ENCODE measurements around the gene RPS6KA2. TPM values are rescaled to one million over a fixed set of nuclear protein-coding genes. Genes with fewer than 3 reads are reported as not detected.

The RPS6KA2 gene
- total RNA-seq, 4 donors from 2014 or later: 52.1 to 84.8 (median 58.7) TPM

DNA sequence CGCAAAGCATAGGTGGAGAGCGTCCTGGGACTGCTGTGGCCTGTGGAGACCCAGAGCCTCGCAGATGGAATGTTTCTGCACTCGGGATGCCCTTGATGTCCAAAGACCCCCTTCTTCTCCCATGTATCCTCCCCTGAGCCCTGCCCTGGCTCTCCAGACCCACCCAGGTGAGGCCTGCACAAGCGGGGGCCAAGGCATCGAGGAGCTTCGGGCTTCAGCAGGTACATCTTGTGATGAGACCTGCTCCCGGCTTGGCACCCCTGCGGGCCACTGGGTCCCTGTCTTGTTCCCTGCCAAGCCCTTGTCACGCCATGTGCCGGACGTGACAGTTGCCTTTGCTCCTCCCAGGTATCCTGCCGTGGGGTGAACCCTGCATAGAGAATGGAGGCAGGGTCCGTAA lies 125.8 kb downstream of the RPS6KA2 start:
- DNase-seq (ENCODE audit: low spot score) (no peak), ATAC-seq (ENCODE audit: low FRiP score) (no peak)
- TF ChIP-seq CTCF (IDR thresholded peaks at IDR 0.05): no peak

DNA sequence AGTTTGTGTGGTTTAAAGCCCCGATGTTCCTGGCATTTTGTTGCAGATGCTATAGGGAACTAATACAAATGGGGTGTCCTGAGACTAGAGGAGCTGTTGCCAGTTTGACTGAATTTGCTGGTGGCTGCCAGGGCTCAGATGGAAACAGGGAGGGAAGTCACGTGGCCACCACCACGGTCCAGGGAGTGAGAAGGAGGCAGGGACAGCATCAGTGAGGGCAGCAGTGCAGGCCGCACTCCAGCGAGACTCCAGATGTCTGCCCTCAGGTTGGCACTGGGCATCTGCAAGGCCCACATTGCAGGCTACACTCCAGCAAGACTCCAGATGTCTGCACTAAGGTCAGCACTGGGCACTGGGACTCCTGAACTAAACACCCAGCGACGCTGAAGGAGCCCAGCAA lies 126.8 kb downstream of the RPS6KA2 start:
- TF ChIP-seq CTCF (IDR thresholded peaks at IDR 0.05): no peak
- no peak for ATAC-seq (ENCODE audit: low FRiP score)
- no peak for DNase-seq (ENCODE audit: low spot score)

- no peak for DNase-seq (ENCODE audit: low spot score)
- no peak for ATAC-seq (ENCODE audit: low FRiP score)
- no peak for TF ChIP-seq CTCF (IDR thresholded peaks at IDR 0.05)
Measured at GRCh38 chr6:166499350-166500163, 127.5 kb downstream of the RPS6KA2 start.

DNA sequence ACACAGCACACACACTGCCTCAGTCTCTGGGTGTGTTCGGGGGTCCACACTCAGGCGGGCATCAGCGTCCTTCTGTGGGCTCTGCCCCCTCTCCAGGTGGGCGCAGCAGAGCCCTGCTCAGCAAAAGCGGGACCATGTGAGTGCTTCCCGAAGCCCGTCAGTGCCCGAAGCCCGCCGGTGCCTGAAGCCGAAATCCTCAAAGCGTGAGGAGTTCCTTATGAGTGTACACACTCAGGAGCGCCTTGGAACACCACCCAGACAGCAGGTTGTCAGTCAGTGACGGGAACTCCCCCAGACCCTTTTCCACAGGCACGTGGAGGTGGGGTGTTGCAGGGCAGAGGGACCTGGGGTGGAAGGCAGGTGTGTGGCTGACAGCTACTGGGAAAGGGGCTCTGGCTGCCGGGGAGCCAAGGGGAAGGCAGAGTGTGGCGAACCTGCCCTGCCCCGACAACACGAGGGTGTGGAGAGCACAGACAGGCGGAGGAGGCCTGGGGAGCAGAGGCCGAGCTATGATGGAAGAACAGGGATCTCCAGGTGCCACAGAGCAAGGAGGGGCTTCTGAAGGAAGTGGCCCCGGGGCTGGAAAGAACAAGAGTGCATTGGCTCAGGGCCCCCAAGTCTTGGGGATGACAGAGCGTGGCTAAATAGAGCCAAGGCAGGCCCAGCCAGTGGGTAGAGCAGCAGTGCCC lies 128.2 kb downstream of the RPS6KA2 start:
- no peak for TF ChIP-seq CTCF (IDR thresholded peaks at IDR 0.05)
- ATAC-seq (ENCODE audit: low FRiP score) (no peak), DNase-seq (ENCODE audit: low spot score) (no peak)

- DNase-seq (ENCODE audit: low spot score) (no peak), ATAC-seq (ENCODE audit: low FRiP score) (no peak)
- TF ChIP-seq CTCF (IDR thresholded peaks at IDR 0.05): no peak
Measured at GRCh38 chr6:166498228-166498627, 128.8 kb downstream of the RPS6KA2 start.

- no peak for ATAC-seq (ENCODE audit: low FRiP score)
- no peak for DNase-seq (ENCODE audit: low spot score)
- TF ChIP-seq CTCF (IDR thresholded peaks at IDR 0.05): no peak
Measured at GRCh38 chr6:166497087-166497899, 129.8 kb downstream of the RPS6KA2 start.

Measured in omental fat pad (tissue), 4 donors.